Measurements from ENCODE around the gene TEX11.

TEX11 gene

DNA sequence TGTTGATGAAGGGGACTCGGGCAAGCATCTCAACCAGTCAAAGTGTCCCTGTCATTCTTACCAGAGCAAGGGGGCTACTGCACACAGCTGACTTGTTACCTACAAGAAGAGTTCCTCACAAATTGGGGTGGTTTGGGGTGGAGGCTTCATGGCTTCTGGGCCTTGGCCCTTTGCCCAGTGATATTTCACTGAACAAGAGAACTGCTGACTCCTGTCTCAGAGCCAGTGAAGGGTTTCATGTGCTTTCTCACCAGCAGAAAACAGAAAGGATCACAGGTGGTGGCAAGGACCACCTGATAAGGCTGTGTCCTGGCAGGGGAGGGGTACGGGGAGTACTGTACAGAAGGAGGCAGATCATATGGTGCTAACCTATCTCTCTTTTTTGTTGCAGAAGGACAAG, 410.4 kb downstream of the TEX11 start:
- no peak for DNase-seq (ENCODE audit: low read depth in 2 of 3, low spot score in 1 of 3)

DNA sequence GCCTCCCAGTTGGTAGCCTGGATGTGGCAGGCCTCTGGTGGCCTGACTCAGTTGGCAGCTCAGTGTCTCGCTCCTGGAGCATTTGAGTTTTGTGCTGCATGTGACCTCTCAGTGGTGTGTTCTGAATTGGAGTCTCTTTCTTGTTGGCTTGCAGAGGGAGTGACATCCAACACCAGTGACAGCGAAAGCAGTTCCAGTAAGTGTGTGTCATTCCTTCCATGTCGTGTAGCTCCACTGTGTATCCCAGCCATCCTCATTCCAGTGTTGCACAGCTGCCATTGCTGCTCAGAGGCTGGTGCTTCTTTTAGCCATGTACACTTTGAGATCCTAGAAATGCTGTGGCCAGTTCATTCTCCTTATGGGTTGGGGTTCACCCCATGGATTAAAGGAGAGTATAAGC, 411.5 kb downstream of the TEX11 start:
- no peak for DNase-seq (ENCODE audit: low read depth in 2 of 3, low spot score in 1 of 3)

GRCh38 chrX:70496491-70496890, 412.0 kb downstream of the TEX11 start:
- no peak for DNase-seq (ENCODE audit: low read depth in 2 of 3, low spot score in 1 of 3)

GRCh38 chrX:70494441-70494840, 414.1 kb downstream of the TEX11 start:
- DNase-seq (ENCODE audit: low read depth in 2 of 3, low spot score in 1 of 3): no peak

- DNase-seq (ENCODE audit: low read depth in 2 of 3, low spot score in 1 of 3): no peak
Measured at GRCh38 chrX:70488856-70489255, 419.7 kb downstream of the TEX11 start.

- DNase-seq (ENCODE audit: low read depth in 2 of 3, low spot score in 1 of 3): no peak
Measured at GRCh38 chrX:70485466-70485865, 423.0 kb downstream of the TEX11 start.

- no peak for DNase-seq (ENCODE audit: low read depth in 2 of 3, low spot score in 1 of 3)
Measured at GRCh38 chrX:70482300-70482699, 426.2 kb downstream of the TEX11 start.

DNA sequence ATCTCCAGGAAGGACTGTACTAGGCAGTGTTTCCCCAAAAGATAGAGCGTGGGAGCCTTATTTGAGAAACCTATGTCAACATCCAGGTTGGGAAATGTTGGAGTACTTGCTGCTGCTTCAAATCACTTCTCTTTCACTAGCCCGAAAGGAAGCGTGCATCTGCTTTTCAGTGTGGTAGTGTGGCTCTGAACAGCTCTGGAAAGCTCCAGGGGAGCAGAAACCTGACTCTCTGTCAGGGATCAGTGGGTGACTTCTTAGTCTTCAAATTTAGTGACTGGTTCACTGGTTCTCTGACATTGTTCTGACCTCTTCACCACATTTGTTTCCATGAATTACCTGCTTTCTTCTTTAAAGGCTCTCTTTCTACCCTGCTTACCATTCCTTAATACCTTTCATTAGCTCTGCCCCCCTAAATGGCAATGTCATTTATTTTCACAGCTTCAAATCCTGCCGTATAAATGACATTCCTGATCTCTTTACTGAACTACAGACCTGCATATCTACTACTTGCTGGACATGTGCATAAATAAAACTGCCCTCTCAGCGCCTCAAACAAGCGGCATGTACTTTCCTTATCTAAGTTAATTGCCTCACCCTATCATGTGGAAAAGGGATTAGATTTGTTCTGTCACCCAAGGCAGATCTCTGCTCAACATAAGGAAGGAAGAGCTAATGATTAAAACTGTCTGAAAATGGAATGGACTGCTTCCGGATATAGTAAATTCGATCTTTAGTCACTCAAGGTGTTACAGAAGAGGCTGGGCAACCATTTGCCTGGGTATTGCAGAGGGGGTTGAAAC, 426.8 kb downstream of the TEX11 start:
- no peak for DNase-seq (ENCODE audit: low read depth in 2 of 3, low spot score in 1 of 3)

DNA sequence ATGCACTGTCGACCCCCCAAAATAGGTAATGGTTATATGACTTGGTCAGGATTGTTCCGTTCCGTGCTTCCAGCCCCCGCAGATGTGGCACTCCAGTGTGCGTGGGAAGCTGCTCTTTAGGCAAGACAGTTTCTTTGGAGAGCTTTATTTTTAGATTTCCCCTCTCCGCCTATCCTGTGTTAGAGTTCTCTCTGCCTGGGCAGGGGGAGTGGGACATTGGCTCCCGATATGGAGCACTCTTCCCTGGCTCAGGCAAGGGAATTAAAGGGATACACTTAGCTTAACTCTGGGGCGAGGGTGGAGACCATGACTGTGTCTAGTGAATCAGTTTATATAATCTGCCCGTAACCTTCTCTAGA, 427.9 kb downstream of the TEX11 start:
- no peak for DNase-seq (ENCODE audit: low read depth in 2 of 3, low spot score in 1 of 3)

DNA sequence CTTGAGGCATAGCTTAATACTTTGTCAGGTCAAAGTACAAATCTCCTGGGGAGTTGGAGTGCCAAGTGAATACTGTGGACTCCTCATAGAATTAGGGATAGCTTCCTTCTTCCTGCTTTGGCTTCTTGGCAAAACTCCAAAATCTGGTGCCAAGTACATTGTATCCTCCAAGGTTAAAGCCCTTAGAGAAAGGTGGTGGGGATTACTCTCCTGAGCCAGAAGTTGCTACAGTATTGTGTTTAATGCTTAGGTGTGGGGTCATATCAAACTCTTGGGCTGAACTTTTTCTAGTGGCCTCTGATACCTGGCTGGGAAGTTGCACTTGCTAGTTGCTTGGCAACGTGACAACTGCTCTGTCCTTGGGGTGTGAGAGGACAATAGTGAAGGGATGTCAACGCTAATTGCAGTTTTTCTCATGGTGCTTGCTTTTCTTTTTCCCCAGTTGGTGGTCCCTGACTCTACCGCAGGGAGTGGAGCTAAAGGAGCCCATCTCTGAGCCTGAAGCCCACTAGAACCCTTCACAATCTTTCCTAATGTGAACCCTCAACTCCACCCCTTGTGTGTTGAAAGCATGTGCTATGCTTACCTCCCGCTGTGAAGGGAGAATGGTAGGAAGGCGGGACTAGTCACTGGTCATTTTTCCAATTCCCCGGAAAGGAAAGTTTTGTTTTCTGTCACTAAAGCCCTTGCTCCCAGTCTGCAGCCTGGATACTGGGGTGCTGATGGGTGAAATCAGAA, 428.4 kb downstream of the TEX11 start:
- DNase-seq (ENCODE audit: low read depth in 2 of 3, low spot score in 1 of 3): no peak

- no peak for DNase-seq (ENCODE audit: low read depth in 2 of 3, low spot score in 1 of 3)
Measured at GRCh38 chrX:70479247-70479921, 429.1 kb downstream of the TEX11 start.

Measured in stimulated activated CD4-positive, alpha-beta T cell treated with anti-CD3 and anti-CD28 coated beads, Interleukin-12 subunit alpha, Interleukin-12 subunit beta, amount 100 ng/mL, for 48 hours (primary cell).